Caco-2 (cell line): ENCODE measurements around the gene NUDT14. TPM values are rescaled to one million over a fixed set of nuclear protein-coding genes. Genes with fewer than 3 reads are reported as not detected.

Experiments
- BruUV-seq: library from RNA; stranded (reverse); fragments of 400-500 nt; replicated peaks from 2 replicates; lab custom pipeline; 2021; lab: Mats Ljungman, UMichigan
- CTCF ChIA-PET: fragments of 300-600 bp; sonication (Branson Sonifier 250); formaldehyde crosslinking; loops from one replicate; lab custom pipeline; 2022; ENCODE audit warnings: antibody characterized with exemption; lab: Charles Lee
- POLR2A ChIA-PET: fragments of 300-600 bp; sonication (Branson Sonifier 250); formaldehyde crosslinking; loops from one replicate; lab custom pipeline; 2022; ENCODE audit warnings: antibody characterized with exemption; lab: Charles Lee
- DNase-seq, 2 experiments: peaks; one replicate each; pipeline versions ENCODE4 v3.0.0 to v3.0.0-alpha.2; 2020 to 2022
- H3K27me3 ChIP-seq: replicated peaks from 2 replicates; pipeline ENCODE4 v1.6.0; 2011; ENCODE audit warnings: low read length; ENCODE audit not compliant: control insufficient read depth, insufficient read depth
- H3K36me3 ChIP-seq: 2 replicates; pipeline ENCODE4 v1.5.1; 2011; ENCODE audit warnings: low read length; ENCODE audit not compliant: control insufficient read depth, insufficient read depth
- H3K4me1 ChIP-seq: fragments of 250-450 bp; sonication (Bioruptor Pico); 2 replicates; pipeline ENCODE4 v1.5.1; 2020; ENCODE audit warnings: mild to moderate bottlenecking
- H3K4me3 ChIP-seq: 2 replicates; pipeline ENCODE4 v1.5.1; 2011; ENCODE audit warnings: low read depth, mild to moderate bottlenecking, control low read depth, low read length
- H3K9me3 ChIP-seq: fragments of 250-450 bp; sonication (Bioruptor Pico); 2 replicates; pipeline ENCODE4 v1.5.1; 2020; ENCODE audit warnings: mild to moderate bottlenecking, moderate library complexity
- H3K27ac Mint-ChIP-seq: one replicate; pipeline ENCODE4 v1.8.0; 2022; ENCODE audit warnings: mixed read lengths; ENCODE audit not compliant: unreplicated experiment
- H3K27me3 Mint-ChIP-seq: one replicate; pipeline ENCODE4 v1.8.0; 2022; ENCODE audit warnings: mixed read lengths; ENCODE audit not compliant: insufficient read depth, unreplicated experiment
- H3K36me3 Mint-ChIP-seq: one replicate; pipeline ENCODE4 v1.8.0; 2022; ENCODE audit warnings: mild to moderate bottlenecking, mixed read lengths; ENCODE audit not compliant: insufficient read depth, unreplicated experiment
- H3K4me1 Mint-ChIP-seq: one replicate; pipeline ENCODE4 v1.8.0; 2022; ENCODE audit warnings: low read depth, mixed read lengths; ENCODE audit not compliant: unreplicated experiment
- H3K4me3 Mint-ChIP-seq: one replicate; pipeline ENCODE4 v1.8.0; 2022; ENCODE audit warnings: mild to moderate bottlenecking, moderate library complexity, mixed read lengths; ENCODE audit not compliant: unreplicated experiment
- H3K9me3 Mint-ChIP-seq: one replicate; pipeline ENCODE4 v1.8.0; 2022; ENCODE audit warnings: mixed read lengths; ENCODE audit not compliant: unreplicated experiment
- intact Hi-C: fragments of 100-400 bp; cut with micrococcal nuclease; formaldehyde crosslinking; loops from one replicate; pipeline ENCODE4 v1.10.0; 2022; ENCODE audit not compliant: unreplicated experiment
- total RNA-seq: library from RNA; stranded (reverse); gene quantifications from 2 replicates; pipeline ENCODE4 v1.2.3, GENCODE V29; 2022
- TF ChIP-seq, protein P1 (sequence below), 2 experiments: fragments of 200-600 bp in 1 of 2; IDR thresholded peaks; 1 replicate in 1 of 2; 2 replicates in 1 of 2; pipeline versions ENCODE4 v1.5.1 to v1.8.0; 2011 to 2022; ENCODE audit warnings: antibody characterized with exemption in 1 of 2, control low read depth in 1 of 2, inconsistent platforms in 1 of 2, low read depth in 1 of 2, low read length in 1 of 2, mild to moderate bottlenecking in 1 of 2, moderate library complexity in 1 of 2; ENCODE audit not compliant: insufficient read depth in 1 of 2, severe bottlenecking in 1 of 2, unreplicated experiment in 1 of 2

The NUDT14 gene
- total RNA-seq, 1 experiment from 2014 or later = 63.4 TPM

DNA sequence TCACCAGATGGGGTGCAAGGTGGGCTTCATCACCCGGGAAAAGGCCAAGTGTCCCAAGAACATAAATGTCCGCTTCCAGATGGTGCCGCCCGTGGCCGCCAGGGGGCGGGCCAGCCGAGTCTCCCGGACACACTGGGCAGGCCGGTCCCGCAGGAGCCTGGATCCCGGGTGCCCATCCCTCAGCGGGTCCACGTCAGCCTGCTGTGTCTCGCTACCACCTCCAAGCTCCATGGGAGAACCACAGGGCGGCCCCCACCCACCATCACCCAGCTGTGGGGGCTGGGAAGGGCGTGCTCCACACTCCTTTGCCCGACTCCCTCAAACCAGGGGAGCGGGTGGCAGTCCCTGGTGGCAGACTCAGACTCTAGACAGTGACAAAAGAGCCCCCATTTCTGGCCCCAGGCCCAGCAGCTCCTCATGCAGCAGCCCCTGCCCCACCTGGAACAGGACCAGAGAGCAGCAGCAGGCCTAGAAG lies 22.0 kb upstream of the NUDT14 start:
- Mint-ChIP-seq H3K4me3 (no peak overlapping the region), H3K27me3 (peaks cover 4% of the 10 kb centered on the region), H3K36me3 (peaks cover 45% of the 10 kb centered on the region), H3K27ac (no peak overlapping the region), H3K9me3 (no peaks in the 10 kb centered on the region), H3K4me1 (peaks cover 6% of the 10 kb centered on the region)
- Histone ChIP-seq H3K9me3 (no peaks in the 10 kb centered on the region), H3K4me1 (0 out of 2 replicates have a peak, but pooled peaks cover 3% of the 10 kb centered on the region), H3K27me3 (no peaks in the 10 kb centered on the region), H3K36me3 (no peaks in the 10 kb centered on the region), H3K4me3 (no peak overlapping the region)
- peak; percentile 74 to 87 for DNase-seq
- TF ChIP-seq, protein P1, sequence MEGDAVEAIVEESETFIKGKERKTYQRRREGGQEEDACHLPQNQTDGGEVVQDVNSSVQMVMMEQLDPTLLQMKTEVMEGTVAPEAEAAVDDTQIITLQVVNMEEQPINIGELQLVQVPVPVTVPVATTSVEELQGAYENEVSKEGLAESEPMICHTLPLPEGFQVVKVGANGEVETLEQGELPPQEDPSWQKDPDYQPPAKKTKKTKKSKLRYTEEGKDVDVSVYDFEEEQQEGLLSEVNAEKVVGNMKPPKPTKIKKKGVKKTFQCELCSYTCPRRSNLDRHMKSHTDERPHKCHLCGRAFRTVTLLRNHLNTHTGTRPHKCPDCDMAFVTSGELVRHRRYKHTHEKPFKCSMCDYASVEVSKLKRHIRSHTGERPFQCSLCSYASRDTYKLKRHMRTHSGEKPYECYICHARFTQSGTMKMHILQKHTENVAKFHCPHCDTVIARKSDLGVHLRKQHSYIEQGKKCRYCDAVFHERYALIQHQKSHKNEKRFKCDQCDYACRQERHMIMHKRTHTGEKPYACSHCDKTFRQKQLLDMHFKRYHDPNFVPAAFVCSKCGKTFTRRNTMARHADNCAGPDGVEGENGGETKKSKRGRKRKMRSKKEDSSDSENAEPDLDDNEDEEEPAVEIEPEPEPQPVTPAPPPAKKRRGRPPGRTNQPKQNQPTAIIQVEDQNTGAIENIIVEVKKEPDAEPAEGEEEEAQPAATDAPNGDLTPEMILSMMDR (IDR thresholded peaks at IDR 0.05; ENCODE audit: insufficient read depth in 1 of 2, low read depth in 1 of 2, low read length in 1 of 2, severe bottlenecking in 1 of 2, unreplicated experiment in 1 of 2) = peak; percentile 91 to 93
- ChIA-PET POLR2A (no interaction called here), CTCF (interaction anchor here (2.4 kb wide), 1 partner anchor 149 kb away, joined by 11 read pairs; no protein-coding TSS in a partner anchor)
- intact Hi-C loops = loop anchor here (1.0 to 2.0 kb wide), 3 partner anchors 78 to 149 kb away; no protein-coding TSS in a partner anchor
- BruUV-seq = no TSS peak

- CTCF ChIA-PET = interaction anchor here (1.2 to 1.5 kb wide), 4 partner anchors 20 to 169 kb away, joined by 3 to 6 read pairs (median 4); partner anchors contain the start of gene BTBD6
- BruUV-seq = no TSS peak
- H3K4me1 Mint-ChIP-seq = peaks cover 6% of the 10 kb centered on the region
- no peak overlapping the region for H3K27ac Mint-ChIP-seq
- peaks cover 45% of the 10 kb centered on the region for H3K36me3 Mint-ChIP-seq
- POLR2A ChIA-PET = no interaction called here
- no peaks in the 10 kb centered on the region for H3K9me3 Mint-ChIP-seq
- Histone ChIP-seq H3K36me3 (no peaks in the 10 kb centered on the region), H3K27me3 (no peaks in the 10 kb centered on the region), H3K4me1 (0 out of 2 replicates have a peak, but pooled peaks cover 3% of the 10 kb centered on the region), H3K9me3 (no peaks in the 10 kb centered on the region), H3K4me3 (no peak overlapping the region)
- TF ChIP-seq, protein P1 (IDR thresholded peaks at IDR 0.05; ENCODE audit: insufficient read depth in 1 of 2, low read depth in 1 of 2, low read length in 1 of 2, severe bottlenecking in 1 of 2, unreplicated experiment in 1 of 2) = no peak
- DNase-seq = no peak
- no peak overlapping the region for H3K4me3 Mint-ChIP-seq
- peaks cover 4% of the 10 kb centered on the region for H3K27me3 Mint-ChIP-seq
- intact Hi-C loops = loop anchor here (2.0 kb wide), 1 partner anchor 79 kb away; no protein-coding TSS in a partner anchor
Measured at GRCh38 chr14:105201925-105202513, 20.9 kb upstream of the NUDT14 start.

DNA sequence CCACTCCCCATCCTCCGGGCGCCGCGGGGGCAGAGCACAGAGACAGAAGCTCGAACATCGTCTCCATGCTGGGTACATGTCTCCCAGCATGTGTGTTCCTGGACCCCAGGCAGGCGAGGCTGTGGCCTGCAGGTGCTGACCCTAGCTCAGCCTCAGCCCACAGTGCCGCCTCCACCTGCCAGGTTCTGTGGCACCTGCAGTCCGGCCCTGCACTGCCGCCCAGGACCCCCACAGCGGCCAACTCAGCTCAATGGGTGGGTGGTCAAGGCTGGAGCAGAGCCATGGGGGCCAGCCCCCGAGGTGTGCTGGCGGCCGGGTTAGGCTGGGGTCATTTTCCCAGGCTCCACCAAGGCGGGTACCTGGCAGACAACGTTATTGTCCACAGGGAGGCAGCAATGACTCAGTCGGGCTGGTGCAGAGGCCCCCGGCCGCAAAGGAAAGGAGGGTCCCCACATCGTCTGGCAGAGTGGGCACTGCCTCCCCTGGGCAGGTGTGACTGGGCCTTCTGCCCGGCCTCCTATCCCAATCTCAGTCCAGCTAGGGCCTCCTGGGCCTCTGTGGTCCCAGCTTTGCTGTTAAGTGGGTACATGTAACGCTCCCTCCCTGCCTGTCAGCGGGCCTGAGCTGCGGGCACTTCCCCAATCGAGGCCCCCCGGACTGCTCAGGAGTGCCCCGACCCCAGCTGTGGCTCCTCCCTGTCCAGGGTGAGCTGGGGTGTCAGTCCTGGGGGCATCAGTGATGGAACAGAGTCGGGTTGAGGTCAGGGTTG lies 20.2 kb upstream of the NUDT14 start:
- no peaks in the 10 kb centered on the region for H3K9me3 ChIP-seq
- H3K36me3 ChIP-seq = no peaks in the 10 kb centered on the region
- H3K4me3 ChIP-seq = no peak overlapping the region
- H3K4me3 Mint-ChIP-seq = no peak overlapping the region
- H3K27ac Mint-ChIP-seq = no peak overlapping the region
- intact Hi-C loops = no loop called here
- no peak for DNase-seq
- 0 out of 2 replicates have a peak, but pooled peaks cover 5% of the 10 kb centered on the region for H3K4me1 ChIP-seq
- no TSS peak for BruUV-seq
- ChIA-PET CTCF (interaction anchor here (0.6 to 1.5 kb wide), 7 partner anchors 19 to 208 kb away, joined by 3 to 6 read pairs (median 3); partner anchors contain the start of genes BTBD6 and NUDT14), POLR2A (no interaction called here)
- TF ChIP-seq, protein P1 (IDR thresholded peaks at IDR 0.05; ENCODE audit: insufficient read depth in 1 of 2, low read depth in 1 of 2, low read length in 1 of 2, severe bottlenecking in 1 of 2, unreplicated experiment in 1 of 2) = no peak
- H3K4me1 Mint-ChIP-seq = peaks cover 6% of the 10 kb centered on the region
- no peaks in the 10 kb centered on the region for H3K27me3 ChIP-seq
- H3K27me3 Mint-ChIP-seq = peaks cover 4% of the 10 kb centered on the region
- H3K36me3 Mint-ChIP-seq = peaks cover 39% of the 10 kb centered on the region
- no peaks in the 10 kb centered on the region for H3K9me3 Mint-ChIP-seq
